GM23248 (cell line): ENCODE measurements around the gene IQSEC1. TPM values are rescaled to one million over a fixed set of nuclear protein-coding genes. Genes with fewer than 3 reads are reported as not detected.

Experiments
- DNase-seq: peaks from one replicate; pipeline ENCODE4 v3.0.0-alpha.2; 2015
- H2AFZ ChIP-seq: fragments of 200-600 bp; sonication (generic); 2 replicates; pipeline ENCODE4 v1.6.1; 2016; ENCODE audit warnings: antibody characterized with exemption
- H3F3A ChIP-seq: fragments of 200-600 bp; sonication (generic); 2 replicates; pipeline ENCODE4 v1.6.1; 2016; ENCODE audit warnings: mild to moderate bottlenecking, antibody characterized with exemption, mixed run types; ENCODE audit not compliant: insufficient read depth
- H3K27ac ChIP-seq: fragments of 200-600 bp; sonication (generic); 2 replicates; pipeline ENCODE4 v1.5.1; 2016; ENCODE audit warnings: mild to moderate bottlenecking
- H3K27me3 ChIP-seq: fragments of 200-600 bp; sonication (generic); replicated peaks from 2 replicates; pipeline ENCODE4 v1.6.1; 2016; ENCODE audit warnings: mild to moderate bottlenecking; ENCODE audit not compliant: insufficient read depth
- H3K36me3 ChIP-seq: fragments of 200-600 bp; sonication (generic); 2 replicates; pipeline ENCODE4 v1.6.1; 2016; ENCODE audit warnings: low read depth, mild to moderate bottlenecking
- H3K4me1 ChIP-seq: fragments of 200-600 bp; sonication (generic); 2 replicates; pipeline ENCODE4 v1.6.1; 2016; ENCODE audit warnings: mild to moderate bottlenecking; ENCODE audit not compliant: insufficient read depth
- H3K4me2 ChIP-seq: fragments of 200-600 bp; sonication (generic); one replicate; pipeline ENCODE4 v1.6.1; 2016; ENCODE audit warnings: mild to moderate bottlenecking; ENCODE audit not compliant: unreplicated experiment
- H3K4me3 ChIP-seq: fragments of 200-600 bp; sonication (generic); 2 replicates; pipeline ENCODE4 v1.5.1; 2016; ENCODE audit warnings: mild to moderate bottlenecking
- H3K79me2 ChIP-seq: fragments of 200-600 bp; sonication (generic); 2 replicates; pipeline ENCODE4 v1.6.1; 2016; ENCODE audit warnings: mild to moderate bottlenecking; ENCODE audit not compliant: insufficient read depth
- H3K9ac ChIP-seq: fragments of 200-600 bp; sonication (generic); 2 replicates; pipeline ENCODE4 v1.6.1; 2016; ENCODE audit warnings: mild to moderate bottlenecking
- H3K9me2 ChIP-seq: fragments of 200-600 bp; sonication (generic); 2 replicates; pipeline ENCODE4 v1.6.1; 2016; ENCODE audit warnings: mixed run types, mild to moderate bottlenecking, moderate library complexity; ENCODE audit not compliant: insufficient read depth
- H3K9me3 ChIP-seq: fragments of 200-600 bp; sonication (generic); one replicate; pipeline ENCODE4 v1.6.1; 2017; ENCODE audit warnings: low read depth
- H4K20me1 ChIP-seq: fragments of 200-600 bp; sonication (generic); 2 replicates; pipeline ENCODE4 v1.6.0; 2016; ENCODE audit not compliant: insufficient read depth
- EZH2 ChIP-seq: fragments of 200-600 bp; sonication (generic); IDR thresholded peaks from 2 replicates; pipeline ENCODE4 v1.6.1; 2018; ENCODE audit warnings: antibody characterized with exemption, mild to moderate bottlenecking; ENCODE audit not compliant: insufficient read depth, poor library complexity, severe bottlenecking
- EZH2phosphoT487 ChIP-seq: fragments of 200-600 bp; sonication (generic); IDR thresholded peaks from 2 replicates; pipeline ENCODE4 v1.6.1; 2018; ENCODE audit warnings: antibody characterized with exemption, moderate library complexity, mild to moderate bottlenecking, low read depth; ENCODE audit not compliant: insufficient read depth
- WGBS, 2 experiments: methylation state at CpG; one replicate each; pipeline ENCODE4 v1.1.6; 2015 to 2017; ENCODE audit warnings: low lambda C conversion rate in 2 of 2, low coverage in 1 of 2; ENCODE audit errors: missing lambda C conversion rate in 2 of 2; 5-methylcytosine and 5-hydroxymethylcytosine counted together
- in situ Hi-C: fragments of 300-500 bp; cut with MboI; formaldehyde crosslinking; loops from 2 replicates; pipeline ENCODE4 v1.15.0; 2020
- polyA plus RNA-seq: library from polyadenylated mRNA; unstranded; fragments of >200 nt; fragmentation: Nextera tagmentation; extraction: Ambion mirVana; gene quantifications from 2 replicates; pipeline ENCODE4 v1.2.1, GENCODE V29; 2016
- total RNA-seq: library from RNA; depleted of rRNA; stranded (reverse); fragments of >200 nt; shearing (Covaris generic); gene quantifications from 2 replicates; pipeline ENCODE4 v1.2.3, GENCODE V29; 2014

The IQSEC1 gene
- total and polyA plus RNA-seq, 2 experiments from 2014 or later = 5.1 to 21.6 TPM

GRCh38 chr3:13058346-13059120 is 14.7 kb downstream of the IQSEC1 start:
- no peak for DNase-seq
- H3K9me2 ChIP-seq = no peaks in the 10 kb centered on the region
- TF ChIP-seq EZH2 (no peak), EZH2phosphoT487 (no peak)
- no peak overlapping the region for H3K27ac ChIP-seq
- H3K36me3 ChIP-seq = no peaks in the 10 kb centered on the region
- no peaks in the 10 kb centered on the region for H3K9me3 ChIP-seq
- no peaks in the 10 kb centered on the region for H3F3A ChIP-seq
- H3K27me3 ChIP-seq = no peaks in the 10 kb centered on the region; the same call in 1 of the 2 replicates
- no peak overlapping the region for H2AFZ ChIP-seq
- H3K4me2 ChIP-seq = no peak overlapping the region
- no peaks in the 10 kb centered on the region for H4K20me1 ChIP-seq
- in situ Hi-C loops = no loop called here
- no peak overlapping the region for H3K9ac ChIP-seq
- 74 to 81% methylated on average over 11 of the region's 11 CpGs for WGBS, 2 experiments
- H3K4me3 ChIP-seq = no peak overlapping the region
- no peaks in the 10 kb centered on the region for H3K79me2 ChIP-seq
- no peaks in the 10 kb centered on the region for H3K4me1 ChIP-seq

GRCh38 chr3:13057282-13058040 is 15.8 kb downstream of the IQSEC1 start:
- Histone ChIP-seq H3K27me3 (peaks cover 3% of the 10 kb centered on the region; the same call in 1 of the 2 replicates), H3F3A (no peaks in the 10 kb centered on the region), H3K27ac (no peak overlapping the region), H3K9me2 (no peaks in the 10 kb centered on the region), H3K4me1 (no peaks in the 10 kb centered on the region), H3K4me2 (no peak overlapping the region), H4K20me1 (no peaks in the 10 kb centered on the region), H3K4me3 (no peak overlapping the region), H3K9ac (no peak overlapping the region), H3K9me3 (no peaks in the 10 kb centered on the region), H3K79me2 (no peaks in the 10 kb centered on the region), H2AFZ (no peak overlapping the region), H3K36me3 (no peaks in the 10 kb centered on the region)
- in situ Hi-C loops = no loop called here
- 47 to 58% methylated on average over 6 of the region's 6 CpGs for WGBS, 2 experiments
- TF ChIP-seq EZH2phosphoT487 (no peak), EZH2 (no peak)
- DNase-seq = no peak

- Histone ChIP-seq H3K9ac (no peak overlapping the region), H3K79me2 (no peaks in the 10 kb centered on the region), H3K27ac (no peak overlapping the region), H4K20me1 (no peaks in the 10 kb centered on the region), H3K4me1 (no peaks in the 10 kb centered on the region), H3K9me2 (no peaks in the 10 kb centered on the region), H3K4me2 (no peak overlapping the region), H3K9me3 (no peaks in the 10 kb centered on the region), H3F3A (no peaks in the 10 kb centered on the region), H3K4me3 (no peak overlapping the region), H3K36me3 (no peaks in the 10 kb centered on the region), H2AFZ (no peak overlapping the region), H3K27me3 (0 out of 2 replicates have a peak, but pooled peaks cover 3% of the 10 kb centered on the region)
- WGBS, 2 experiments = 69 to 71% methylated on average over 7 of the region's 7 CpGs
- no peak for DNase-seq
- in situ Hi-C loops = no loop called here
- TF ChIP-seq EZH2 = no peak
- no peak for TF ChIP-seq EZH2phosphoT487
These were observed 17.6 kb downstream of the IQSEC1 start for GRCh38 chr3:13055634-13056033.

- in situ Hi-C loops = no loop called here
- no peaks in the 10 kb centered on the region for H3K9me2 ChIP-seq
- no peaks in the 10 kb centered on the region for H3K4me1 ChIP-seq
- no peaks in the 10 kb centered on the region for H4K20me1 ChIP-seq
- 0 out of 2 replicates have a peak, but pooled peaks cover 3% of the 10 kb centered on the region for H3K27me3 ChIP-seq
- no peaks in the 10 kb centered on the region for H3K36me3 ChIP-seq
- TF ChIP-seq EZH2 = no peak
- TF ChIP-seq EZH2phosphoT487 = no peak
- no peak for DNase-seq
- no peak overlapping the region for H3K27ac ChIP-seq
- H3K9ac ChIP-seq = no peak overlapping the region
- 59 to 65% methylated on average over 29 to 31 of the region's 31 CpGs for WGBS, 2 experiments
- no peaks in the 10 kb centered on the region for H3F3A ChIP-seq
- no peak overlapping the region for H2AFZ ChIP-seq
- no peaks in the 10 kb centered on the region for H3K79me2 ChIP-seq
- H3K4me3 ChIP-seq = no peak overlapping the region
- no peaks in the 10 kb centered on the region for H3K9me3 ChIP-seq
- no peak overlapping the region for H3K4me2 ChIP-seq
These were observed 18.6 kb downstream of the IQSEC1 start for GRCh38 chr3:13054341-13055285.
